GM12891 (cell line): ENCODE data around the gene NKX2-1.

Source experiments
- DNase-seq: peaks from one replicate; pipeline ENCODE4 v3.0.0; 2011; ENCODE audit warnings: low spot score; ENCODE audit not compliant: insufficient read length
- FAIRE-seq: peaks from 2 replicates; lab custom pipeline; 2011; peaks lifted over from hg19 to GRCh38; lab: Jason Lieb, UNC
- PAX5 ChIP-seq: IDR thresholded peaks from 2 replicates; pipeline ENCODE4 v1.6.1; 2011; ENCODE audit warnings: low read length, moderate library complexity, mild to moderate bottlenecking; ENCODE audit not compliant: insufficient read depth, severe bottlenecking
- POLR2A ChIP-seq: IDR thresholded peaks from 2 replicates; pipeline ENCODE4 v1.6.1; 2011; ENCODE audit warnings: low read depth, low read length, control low read depth
- POLR2AphosphoS5 ChIP-seq: IDR thresholded peaks from 2 replicates; pipeline ENCODE4 v1.6.1; 2011; ENCODE audit warnings: low read depth, low read length, control low read depth
- POU2F2 ChIP-seq: IDR thresholded peaks from 2 replicates; pipeline ENCODE4 v1.6.1; 2011; ENCODE audit warnings: low read depth, mild to moderate bottlenecking, control low read depth, low read length, moderate library complexity
- SPI1 ChIP-seq: IDR thresholded peaks from 2 replicates; pipeline ENCODE4 v1.6.1; 2011; ENCODE audit warnings: low read depth, low read length, control low read depth
- TAF1 ChIP-seq: IDR thresholded peaks from 2 replicates; pipeline ENCODE4 v1.6.1; 2011; ENCODE audit warnings: low read depth, low read length, control low read depth

NKX2-1 gene

GRCh38 chr14:36525746-36526099 is 5.7 kb upstream of the NKX2-1 start:
- FAIRE-seq (no peak), DNase-seq (no peak)
- TF ChIP-seq TAF1 (no peak), SPI1 (no peak), POLR2A (no peak), POLR2AphosphoS5 (no peak), PAX5 (no peak), POU2F2 (no peak)

GRCh38 chr14:36524874-36525745 is 5.1 kb upstream of the NKX2-1 start:
- TF ChIP-seq POU2F2 (no peak), PAX5 (no peak), SPI1 (no peak), POLR2AphosphoS5 (no peak), TAF1 (no peak), POLR2A (no peak)
- DNase-seq: no peak
- FAIRE-seq: no peak

GRCh38 chr14:36524220-36524837 is 4.3 kb upstream of the NKX2-1 start:
- no peak for TF ChIP-seq TAF1
- no peak for TF ChIP-seq POLR2A
- no peak for TF ChIP-seq PAX5
- no peak for TF ChIP-seq POLR2AphosphoS5
- TF ChIP-seq SPI1: no peak
- no peak for TF ChIP-seq POU2F2
- DNase-seq (no peak), FAIRE-seq (no peak)

GRCh38 chr14:36522972-36523715 is 3.1 kb upstream of the NKX2-1 start:
- TF ChIP-seq POLR2A: no peak
- no peak for TF ChIP-seq POLR2AphosphoS5
- no peak for TF ChIP-seq POU2F2
- no peak for TF ChIP-seq TAF1
- no peak for TF ChIP-seq PAX5
- no peak for TF ChIP-seq SPI1
- DNase-seq: no peak
- FAIRE-seq: no peak

- DNase-seq: no peak
- FAIRE-seq: no peak
- no peak for TF ChIP-seq POLR2AphosphoS5
- TF ChIP-seq TAF1: no peak
- no peak for TF ChIP-seq POU2F2
- TF ChIP-seq POLR2A: no peak
- TF ChIP-seq SPI1: no peak
- no peak for TF ChIP-seq PAX5
These were observed 2.4 kb upstream of the NKX2-1 start for GRCh38 chr14:36522347-36522971.

- DNase-seq (no peak), FAIRE-seq (no peak)
- TF ChIP-seq TAF1 (no peak), POLR2AphosphoS5 (no peak), POLR2A (no peak), SPI1 (no peak), POU2F2 (no peak), PAX5 (no peak)
These were observed 1.7 kb upstream of the NKX2-1 start for GRCh38 chr14:36521598-36522345.

GRCh38 chr14:36520601-36521525 is 831 bp upstream of the NKX2-1 start:
- TF ChIP-seq PAX5 (no peak), SPI1 (no peak), POU2F2 (no peak), TAF1 (no peak), POLR2AphosphoS5 (no peak), POLR2A (no peak)
- no peak for DNase-seq
- no peak for FAIRE-seq
